ENCODE data around the gene INF2.
"Not testable (repeated sequence)": the region's sequence is repeated elsewhere in the genome, so short reads cannot be mapped to it uniquely, and the experiment has no call there.

INF2 gene

DNA sequence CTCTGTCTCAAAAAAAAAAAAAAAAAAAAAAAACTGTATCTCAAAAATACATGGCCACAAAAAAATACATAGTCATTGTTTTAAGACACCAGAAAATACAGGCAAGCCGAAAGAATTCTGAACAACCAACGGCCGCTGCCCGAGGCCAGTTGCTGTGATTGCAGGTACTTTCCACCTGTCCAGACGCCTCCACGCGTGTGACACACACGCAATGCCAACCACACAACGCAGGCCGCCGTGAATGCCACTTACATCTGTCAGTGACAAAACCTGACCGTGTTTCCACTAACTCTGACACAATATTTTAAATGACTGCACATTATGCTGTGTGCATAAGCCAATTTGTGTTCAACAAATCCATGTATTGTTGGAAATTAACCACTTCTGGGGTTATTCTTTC lies 22.4 kb upstream of the INF2 start:
- no peaks in the 10 kb centered on the region for H3K4me1 ChIP-seq (ENCODE audit: insufficient read depth, low read length)
- H3K9me3 ChIP-seq (ENCODE audit: low read length), result no peaks in the 10 kb centered on the region
- no peak overlapping the region for H3K9ac ChIP-seq (ENCODE audit: low read length)
- no peaks in the 10 kb centered on the region for H3K36me3 ChIP-seq (ENCODE audit: insufficient read depth, low read length)
- H3K27ac ChIP-seq (ENCODE audit: low read depth, low read length), result no peak overlapping the region
- no peak overlapping the region for H3K4me3 ChIP-seq (ENCODE audit: low read depth in 1 of 2, low read length in 2 of 2)
- H3K27me3 ChIP-seq (ENCODE audit: control insufficient read depth in 1 of 2, insufficient read depth in 2 of 2, low read length in 2 of 2), result peaks cover 0 to 5% of the 10 kb centered on the region in 2 donors

DNA sequence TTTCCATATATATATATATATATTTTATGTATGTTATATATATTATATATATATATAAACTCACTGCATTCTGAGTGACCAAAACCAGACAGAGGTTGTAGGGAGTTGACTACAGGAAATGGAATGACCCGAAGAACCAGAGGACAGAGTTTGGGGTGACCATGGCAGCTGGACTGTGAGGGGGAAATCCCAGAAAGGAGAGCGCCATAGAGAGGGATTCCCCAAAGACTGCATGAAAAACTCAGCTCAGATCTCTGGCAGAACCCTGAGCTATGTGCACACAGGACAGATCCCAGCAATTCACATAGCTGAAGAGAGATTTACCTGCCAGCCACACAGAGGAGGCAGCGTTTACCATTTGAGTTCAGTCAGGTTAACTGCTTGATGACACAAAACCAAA lies 19.7 kb upstream of the INF2 start:
- no peak overlapping the region for H3K9ac ChIP-seq (ENCODE audit: low read length)
- H3K27ac ChIP-seq (ENCODE audit: low read depth, low read length), result no peak overlapping the region
- no peaks in the 10 kb centered on the region for H3K4me1 ChIP-seq (ENCODE audit: insufficient read depth, low read length)
- H3K27me3 ChIP-seq (ENCODE audit: control insufficient read depth in 1 of 2, insufficient read depth in 2 of 2, low read length in 2 of 2), result no peaks in the 10 kb centered on the region
- H3K36me3 ChIP-seq (ENCODE audit: insufficient read depth, low read length), result no peaks in the 10 kb centered on the region
- H3K4me3 ChIP-seq (ENCODE audit: low read depth in 1 of 2, low read length in 2 of 2), result no peak overlapping the region
- H3K9me3 ChIP-seq (ENCODE audit: low read length), result no peaks in the 10 kb centered on the region

DNA sequence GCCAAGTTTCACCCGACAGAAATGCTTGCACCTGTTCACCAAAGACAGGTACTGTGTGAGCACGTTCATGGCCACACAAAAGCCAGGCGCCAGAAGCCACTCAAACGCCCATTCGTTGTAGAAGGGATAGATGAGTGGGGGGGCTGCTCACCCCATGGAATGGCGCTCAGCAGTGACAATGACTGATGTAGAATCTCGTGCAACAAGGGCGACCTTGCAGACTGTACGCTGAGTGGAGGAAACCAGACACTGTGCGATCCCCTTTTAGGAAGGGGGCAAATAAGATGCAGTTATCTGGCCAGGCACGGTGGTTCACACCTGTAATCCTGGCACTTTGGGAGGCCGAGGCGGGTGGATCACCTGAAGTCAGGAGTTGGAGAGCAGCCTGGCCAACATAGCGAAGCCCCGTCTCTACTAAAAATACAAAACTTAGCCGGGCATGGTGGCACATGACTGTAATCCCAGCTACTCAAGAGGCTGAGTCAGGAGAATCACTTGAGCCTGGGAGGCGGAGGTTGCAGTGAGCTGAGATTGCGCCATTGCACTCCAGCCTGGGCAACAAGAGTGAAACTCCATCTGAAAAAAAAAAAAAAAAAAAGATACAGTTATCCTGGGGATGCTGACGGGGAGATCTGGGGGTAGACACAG lies 18.0 kb upstream of the INF2 start:
- H3K9me3 ChIP-seq (ENCODE audit: low read length); H3K9ac ChIP-seq (ENCODE audit: low read length); H3K27me3 ChIP-seq (ENCODE audit: control insufficient read depth in 1 of 2, insufficient read depth in 2 of 2, low read length in 2 of 2); H3K27ac ChIP-seq (ENCODE audit: low read depth, low read length); H3K4me1 ChIP-seq (ENCODE audit: insufficient read depth, low read length); H3K36me3 ChIP-seq (ENCODE audit: insufficient read depth, low read length); H3K4me3 ChIP-seq (ENCODE audit: low read depth in 1 of 2, low read length in 2 of 2): not testable (repeated sequence)

DNA sequence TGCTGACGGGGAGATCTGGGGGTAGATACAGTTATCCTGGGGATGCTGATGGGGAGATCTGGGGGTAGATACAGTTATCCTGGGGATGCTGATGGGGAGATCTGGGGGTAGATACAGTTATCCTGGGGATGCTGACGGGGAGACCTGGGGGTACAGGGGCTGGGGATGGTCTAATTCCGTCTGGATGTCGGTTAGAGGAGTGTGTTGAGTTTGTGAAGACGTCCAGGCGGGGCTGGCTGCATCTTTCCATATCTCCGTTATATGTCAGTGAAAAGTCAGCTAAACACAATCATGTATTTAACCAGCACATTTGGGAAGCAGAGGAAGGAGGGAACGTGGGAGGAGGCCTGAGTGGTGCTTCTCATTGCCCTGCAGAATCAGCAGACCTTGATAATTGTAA lies 17.3 kb upstream of the INF2 start:
- not testable (repeated sequence) for H3K4me1 ChIP-seq (ENCODE audit: insufficient read depth, low read length); H3K36me3 ChIP-seq (ENCODE audit: insufficient read depth, low read length); H3K9me3 ChIP-seq (ENCODE audit: low read length); H3K27ac ChIP-seq (ENCODE audit: low read depth, low read length); H3K4me3 ChIP-seq (ENCODE audit: low read depth in 1 of 2, low read length in 2 of 2); H3K9ac ChIP-seq (ENCODE audit: low read length); H3K27me3 ChIP-seq (ENCODE audit: control insufficient read depth in 1 of 2, insufficient read depth in 2 of 2, low read length in 2 of 2)

DNA sequence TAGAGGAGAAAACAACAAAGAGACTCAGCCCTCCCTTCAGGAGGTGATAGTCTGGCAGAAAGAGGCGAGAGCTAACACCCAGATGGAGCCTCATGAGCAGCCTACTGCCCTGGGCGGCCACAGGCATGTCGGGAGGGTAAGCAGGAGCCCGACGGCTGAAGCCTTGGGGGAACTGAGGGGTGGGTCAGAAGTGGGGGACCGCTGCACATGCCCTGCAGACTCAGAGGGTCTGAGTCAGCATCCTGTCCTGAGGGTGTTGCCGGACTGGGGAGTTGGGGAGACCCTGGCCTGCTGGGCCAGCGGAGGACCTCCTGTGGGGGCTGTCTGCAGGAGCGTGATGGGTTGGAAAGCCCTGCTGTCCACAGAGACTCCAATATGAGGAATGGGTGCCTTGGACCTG lies 15.9 kb upstream of the INF2 start:
- Histone ChIP-seq H3K36me3 (ENCODE audit: insufficient read depth, low read length) (no peaks in the 10 kb centered on the region), H3K4me3 (ENCODE audit: low read depth in 1 of 2, low read length in 2 of 2) (no peak overlapping the region), H3K27ac (ENCODE audit: low read depth, low read length) (no peak overlapping the region), H3K9ac (ENCODE audit: low read length) (no peak overlapping the region), H3K4me1 (ENCODE audit: insufficient read depth, low read length) (peaks cover 9% of the 10 kb centered on the region), H3K27me3 (ENCODE audit: control insufficient read depth in 1 of 2, insufficient read depth in 2 of 2, low read length in 2 of 2) (no peaks in the 10 kb centered on the region), H3K9me3 (ENCODE audit: low read length) (no peaks in the 10 kb centered on the region)

DNA sequence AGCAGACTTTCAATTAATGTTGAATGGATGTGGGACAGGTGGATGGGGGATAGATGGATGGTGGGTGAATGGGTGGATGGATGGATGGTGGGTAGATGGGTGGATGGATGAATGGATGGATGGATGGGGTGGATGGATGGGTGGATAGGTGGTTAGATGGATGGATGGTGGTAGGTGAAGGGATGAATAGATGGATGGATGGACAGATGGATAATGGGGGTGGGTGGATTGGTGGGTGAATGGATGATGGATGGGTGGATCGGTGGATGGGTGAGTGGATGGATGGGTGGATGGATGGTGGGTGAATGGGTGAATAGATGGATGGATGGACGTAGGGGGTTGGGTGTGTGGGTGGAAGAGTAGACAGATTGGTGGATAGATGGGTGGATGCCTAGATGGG lies 14.0 kb upstream of the INF2 start:
- no peak overlapping the region for H3K27ac ChIP-seq (ENCODE audit: low read depth, low read length)
- H3K36me3 ChIP-seq (ENCODE audit: insufficient read depth, low read length), result no peaks in the 10 kb centered on the region
- no peak overlapping the region for H3K4me3 ChIP-seq (ENCODE audit: low read depth in 1 of 2, low read length in 2 of 2)
- no peak overlapping the region for H3K9ac ChIP-seq (ENCODE audit: low read length)
- H3K27me3 ChIP-seq (ENCODE audit: control insufficient read depth in 1 of 2, insufficient read depth in 2 of 2, low read length in 2 of 2), result no peaks in the 10 kb centered on the region
- no peaks in the 10 kb centered on the region for H3K9me3 ChIP-seq (ENCODE audit: low read length)
- peaks cover 24% of the 10 kb centered on the region for H3K4me1 ChIP-seq (ENCODE audit: insufficient read depth, low read length)

DNA sequence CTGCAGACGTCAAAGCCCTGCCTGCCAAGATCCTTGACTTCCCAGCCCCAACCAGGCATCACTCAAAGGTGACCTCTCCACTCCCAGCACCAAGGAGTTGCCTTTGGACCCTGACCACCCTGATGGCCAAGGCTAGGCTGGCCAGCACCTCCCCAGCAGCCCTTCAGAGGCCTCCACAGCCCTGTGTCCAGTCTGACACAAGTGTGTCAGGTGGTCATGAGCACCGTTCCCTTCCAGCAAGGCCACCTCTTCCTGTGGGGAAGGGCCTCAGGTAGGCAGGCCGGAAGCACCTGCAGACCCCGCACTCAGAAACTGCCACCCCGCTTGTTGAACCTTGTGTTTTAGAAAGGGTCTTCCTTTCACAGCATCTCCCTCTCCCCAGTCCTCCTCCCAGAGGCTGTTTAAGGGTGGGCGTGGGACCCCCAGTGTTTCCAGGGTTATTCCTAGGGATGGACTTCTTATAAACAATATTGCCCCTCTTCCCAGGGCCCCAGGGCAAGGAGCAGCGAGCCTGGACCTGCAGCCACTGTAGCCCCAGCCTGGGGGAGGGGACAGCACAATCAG lies 13.2 kb upstream of the INF2 start:
- no peak overlapping the region for H3K27ac ChIP-seq (ENCODE audit: low read depth, low read length)
- no peaks in the 10 kb centered on the region for H3K27me3 ChIP-seq (ENCODE audit: control insufficient read depth in 1 of 2, insufficient read depth in 2 of 2, low read length in 2 of 2)
- H3K4me1 ChIP-seq (ENCODE audit: insufficient read depth, low read length), result peaks cover 32% of the 10 kb centered on the region
- H3K4me3 ChIP-seq (ENCODE audit: low read depth in 1 of 2, low read length in 2 of 2), result no peak overlapping the region
- no peak overlapping the region for H3K9ac ChIP-seq (ENCODE audit: low read length)
- no peaks in the 10 kb centered on the region for H3K36me3 ChIP-seq (ENCODE audit: insufficient read depth, low read length)
- no peaks in the 10 kb centered on the region for H3K9me3 ChIP-seq (ENCODE audit: low read length)

DNA sequence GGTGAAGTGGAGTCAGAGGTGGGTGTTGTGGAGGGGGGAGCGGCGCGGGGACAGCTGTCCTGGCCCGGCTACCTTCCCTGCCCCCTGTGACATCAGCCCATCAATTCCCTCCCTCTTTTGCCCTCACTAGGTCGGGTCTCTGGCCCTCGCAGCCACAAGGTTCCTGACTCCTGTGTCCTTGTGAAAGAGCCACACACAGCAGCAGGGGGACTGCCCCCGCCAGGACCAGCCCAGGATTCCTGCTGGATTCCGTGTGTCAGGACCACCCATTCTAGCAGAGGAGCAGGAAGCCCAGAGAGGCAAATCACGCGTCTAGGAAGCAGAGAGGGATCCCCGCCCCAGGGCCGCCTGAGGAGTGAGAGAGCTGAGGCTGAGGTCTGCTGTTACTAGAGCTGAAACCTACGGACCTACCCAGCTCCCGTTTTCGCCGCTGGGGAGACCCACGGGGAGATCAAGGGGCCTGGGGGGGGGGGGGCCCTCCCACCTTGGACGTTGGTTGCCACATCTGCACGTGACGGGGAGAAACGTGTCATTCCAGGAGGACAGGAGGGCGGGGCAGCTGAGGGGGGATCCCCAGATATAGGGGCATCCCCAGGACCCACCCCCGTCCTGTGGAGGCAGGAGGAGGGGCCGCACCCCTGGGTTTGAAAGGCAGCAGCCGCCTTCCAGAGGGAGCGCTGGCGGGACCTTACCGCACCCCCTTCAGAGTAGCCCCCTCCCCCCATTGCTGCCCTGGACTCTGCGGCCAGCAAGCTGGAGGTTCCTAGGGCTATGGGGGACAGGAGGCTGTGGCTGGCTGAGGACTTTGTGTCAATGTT lies 12.5 kb upstream of the INF2 start:
- H3K4me1 ChIP-seq (ENCODE audit: insufficient read depth, low read length), result peaks cover 38% of the 10 kb centered on the region
- no peaks in the 10 kb centered on the region for H3K9me3 ChIP-seq (ENCODE audit: low read length)
- peak overlapping the region; percentile 40 to 62 for H3K4me3 ChIP-seq (ENCODE audit: low read depth in 1 of 2, low read length in 2 of 2)
- peak overlapping the region; percentile 67 for H3K27ac ChIP-seq (ENCODE audit: low read depth, low read length)
- H3K27me3 ChIP-seq (ENCODE audit: control insufficient read depth in 1 of 2, insufficient read depth in 2 of 2, low read length in 2 of 2), result no peaks in the 10 kb centered on the region
- peak overlapping the region; percentile 53 for H3K9ac ChIP-seq (ENCODE audit: low read length)
- H3K36me3 ChIP-seq (ENCODE audit: insufficient read depth, low read length), result no peaks in the 10 kb centered on the region

DNA sequence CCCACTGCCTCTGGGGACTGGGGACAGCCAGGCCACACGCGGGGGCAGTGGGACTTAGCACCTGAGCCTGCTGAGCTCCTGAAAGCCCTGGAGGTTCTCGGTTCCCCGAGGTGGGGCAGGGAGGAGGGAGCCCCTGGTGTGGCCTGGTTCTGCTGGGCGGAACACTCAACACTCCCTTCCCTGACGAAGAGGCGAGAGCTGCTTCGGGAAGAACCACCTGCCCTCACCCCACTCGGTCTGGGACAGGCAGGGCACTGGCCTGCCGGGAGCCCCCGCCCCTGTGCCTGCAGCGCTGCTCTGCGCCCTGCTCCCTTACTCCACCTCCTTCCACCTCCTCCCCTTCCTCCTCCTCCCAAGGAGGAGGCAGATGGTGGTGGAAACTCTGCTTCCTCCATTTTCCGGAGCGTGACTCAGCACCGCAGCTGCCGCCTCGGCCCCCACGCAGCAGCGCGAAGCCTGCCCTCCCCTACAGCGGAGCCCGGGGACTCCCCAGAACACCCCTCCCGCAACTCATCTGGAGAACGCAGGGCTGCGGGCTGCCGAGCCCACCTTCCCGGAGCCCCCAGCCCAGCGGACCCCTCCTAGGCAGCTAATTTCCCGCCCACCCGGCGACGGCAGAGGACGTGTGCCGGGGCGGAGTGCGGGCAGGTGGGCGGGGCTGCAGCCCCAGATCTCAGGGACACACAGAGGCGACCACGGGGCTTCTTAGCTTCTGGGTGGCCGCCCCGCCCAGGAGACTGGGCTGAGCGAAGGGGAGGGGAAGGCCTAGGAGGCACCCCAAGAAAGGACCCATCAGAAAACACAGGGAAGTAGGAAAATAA lies 11.7 kb upstream of the INF2 start:
- H3K27me3 ChIP-seq (ENCODE audit: control insufficient read depth in 1 of 2, insufficient read depth in 2 of 2, low read length in 2 of 2), result no peaks in the 10 kb centered on the region
- H3K4me1 ChIP-seq (ENCODE audit: insufficient read depth, low read length), result peaks cover 47% of the 10 kb centered on the region

DNA sequence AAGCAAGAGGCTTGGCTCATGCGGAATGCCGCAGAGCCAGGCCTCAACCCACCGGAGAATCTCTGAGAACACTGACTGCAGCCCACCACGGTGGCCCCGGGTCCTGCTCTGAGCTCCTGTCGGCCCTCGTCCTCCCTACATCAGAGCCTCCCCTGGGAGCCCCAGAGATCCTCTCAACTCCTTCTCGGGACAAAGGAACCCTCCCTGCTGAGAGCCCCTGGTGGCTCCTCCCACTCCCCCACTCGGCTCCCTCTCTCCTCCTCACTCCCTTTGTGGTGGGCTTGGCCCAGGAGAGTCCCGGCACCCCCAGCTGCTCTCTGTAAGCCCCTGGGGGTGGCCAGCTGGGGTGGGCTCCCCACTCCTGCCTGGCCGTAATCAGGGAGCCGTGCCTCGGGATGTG lies 11.1 kb upstream of the INF2 start:
- Histone ChIP-seq H3K9me3 (ENCODE audit: low read length) (no peaks in the 10 kb centered on the region), H3K9ac (ENCODE audit: low read length) (peak overlapping the region; percentile 53), H3K27ac (ENCODE audit: low read depth, low read length) (peak overlapping the region; percentile 67), H3K36me3 (ENCODE audit: insufficient read depth, low read length) (no peaks in the 10 kb centered on the region), H3K4me3 (ENCODE audit: low read depth in 1 of 2, low read length in 2 of 2) (peak overlapping the region; percentile 40 to 62), H3K27me3 (ENCODE audit: control insufficient read depth in 1 of 2, insufficient read depth in 2 of 2, low read length in 2 of 2) (no peaks in the 10 kb centered on the region), H3K4me1 (ENCODE audit: insufficient read depth, low read length) (peaks cover 47% of the 10 kb centered on the region)

More for the DNA sequence above, 11.7 kb upstream of the INF2 start:
- Histone ChIP-seq H3K9me3 (ENCODE audit: low read length) (no peaks in the 10 kb centered on the region), H3K27ac (ENCODE audit: low read depth, low read length) (peak overlapping the region; percentile 67), H3K36me3 (ENCODE audit: insufficient read depth, low read length) (no peaks in the 10 kb centered on the region), H3K9ac (ENCODE audit: low read length) (peak overlapping the region; percentile 53), H3K4me3 (ENCODE audit: low read depth in 1 of 2, low read length in 2 of 2) (peak overlapping the region; percentile 40 to 62)

Data from muscle layer of colon (tissue), 2 donors.